GM19397 (cell line): Measurements from ENCODE around the gene HEBP2.

ENCODE experiments used
- ATAC-seq: cut with Tn5 transposase; IDR thresholded peaks from one replicate; pipeline ENCODE4 v1.9.1; 2021; ENCODE audit warnings: mild to moderate bottlenecking, moderate library complexity; ENCODE audit not compliant: unreplicated experiment

The HEBP2 gene

GRCh38 chr6:138451043-138451442 lies 47.0 kb downstream of the HEBP2 start:
- ATAC-seq = no peak

DNA sequence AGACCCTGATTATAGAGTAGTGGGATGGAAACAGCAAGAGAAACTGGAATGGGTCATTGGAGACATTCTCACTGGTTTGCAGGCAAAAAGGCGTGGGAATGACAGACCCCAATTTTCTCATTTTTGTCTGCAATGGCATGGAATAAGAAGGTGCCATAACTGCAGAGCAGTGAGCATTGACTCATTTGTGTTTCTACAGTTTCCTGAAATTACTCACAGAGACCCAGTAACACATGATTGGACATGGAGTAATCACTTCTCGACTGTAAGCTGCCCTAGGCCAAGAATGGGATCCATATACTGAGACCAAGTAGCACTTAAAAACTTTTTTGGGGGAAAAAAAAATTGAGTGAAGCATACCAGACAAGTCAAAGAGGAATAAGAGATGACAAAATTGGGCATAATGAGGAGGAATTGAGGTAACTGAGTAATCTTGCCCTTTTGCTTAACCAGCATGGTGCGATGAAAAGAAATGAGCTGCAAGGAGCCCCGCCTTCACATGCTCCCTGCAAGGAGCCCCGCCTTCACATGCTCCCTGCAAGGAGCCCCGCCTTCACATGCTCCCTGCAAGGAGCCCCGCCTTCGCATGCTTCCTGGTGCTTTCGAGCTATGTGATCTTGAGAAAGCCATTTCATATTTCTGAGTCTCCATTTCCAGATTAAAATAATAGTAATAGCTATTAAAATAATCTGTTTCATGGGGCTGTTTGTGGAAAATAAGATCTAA lies 51.1 kb downstream of the HEBP2 start:
- no peak for ATAC-seq

- ATAC-seq = peak; percentile 97
Measured at GRCh38 chr6:138455746-138456400, 51.9 kb downstream of the HEBP2 start.

- ATAC-seq = no peak
Measured at GRCh38 chr6:138456401-138456790, 52.4 kb downstream of the HEBP2 start.

DNA sequence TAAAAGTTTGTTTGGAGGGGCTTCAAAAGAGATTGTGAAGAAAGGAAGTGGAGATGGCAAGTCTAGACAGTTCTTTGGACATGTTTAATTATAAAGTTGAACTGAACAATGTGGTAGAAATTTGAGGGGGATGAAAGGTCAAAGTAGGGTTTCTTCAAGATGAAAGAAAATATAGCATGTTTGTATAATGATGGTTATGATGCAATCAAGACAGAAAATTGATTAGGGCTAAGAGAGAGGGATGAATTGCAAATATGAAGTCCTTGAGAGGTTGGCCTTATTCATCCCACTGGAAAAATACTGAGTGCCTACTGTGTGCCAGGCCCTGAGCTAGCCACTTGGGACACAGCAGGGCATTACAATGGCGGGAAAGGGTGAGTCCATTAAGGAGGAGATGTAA lies 57.6 kb downstream of the HEBP2 start:
- ATAC-seq = no peak

- ATAC-seq = no peak
Measured at GRCh38 chr6:138464085-138464484, 60.1 kb downstream of the HEBP2 start.

GRCh38 chr6:138465007-138465645 lies 61.1 kb downstream of the HEBP2 start:
- ATAC-seq = no peak

- no peak for ATAC-seq
Measured at GRCh38 chr6:138467901-138468300, 63.9 kb downstream of the HEBP2 start.

DNA sequence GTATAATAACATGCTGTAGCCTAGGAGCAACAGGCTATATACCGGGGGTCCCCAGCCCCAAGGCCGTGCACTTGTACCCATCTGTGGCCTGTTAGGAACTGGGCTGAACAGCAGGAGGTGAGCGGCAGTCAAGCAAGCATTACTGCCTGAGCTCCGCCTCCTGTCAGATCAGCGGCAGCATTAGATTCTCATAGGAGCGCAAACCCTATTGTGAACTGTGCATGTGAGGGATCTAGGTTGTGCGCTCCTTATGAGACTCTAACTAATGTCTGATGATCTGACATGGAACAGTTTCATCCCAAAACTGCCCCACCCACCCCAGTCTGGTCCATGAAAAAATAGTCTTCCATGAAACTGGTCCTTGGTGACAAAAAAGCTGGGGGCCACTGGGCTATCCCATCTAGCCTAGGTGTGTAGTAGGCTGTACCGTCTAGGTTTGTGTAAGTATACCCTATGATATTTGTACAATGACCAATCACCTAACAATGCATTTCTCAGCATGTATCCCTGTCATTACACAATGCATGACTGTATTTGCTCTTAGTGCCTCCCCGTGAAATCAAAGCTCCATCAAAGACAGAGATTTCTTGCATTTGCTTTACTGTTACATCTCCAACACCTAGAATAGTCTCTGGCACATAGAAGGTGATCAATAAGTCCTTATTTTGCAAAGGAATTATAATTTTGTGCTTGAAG lies 64.4 kb downstream of the HEBP2 start:
- ATAC-seq = no peak
